Measurements from ENCODE around the gene CCDC60.

The CCDC60 gene

DNA sequence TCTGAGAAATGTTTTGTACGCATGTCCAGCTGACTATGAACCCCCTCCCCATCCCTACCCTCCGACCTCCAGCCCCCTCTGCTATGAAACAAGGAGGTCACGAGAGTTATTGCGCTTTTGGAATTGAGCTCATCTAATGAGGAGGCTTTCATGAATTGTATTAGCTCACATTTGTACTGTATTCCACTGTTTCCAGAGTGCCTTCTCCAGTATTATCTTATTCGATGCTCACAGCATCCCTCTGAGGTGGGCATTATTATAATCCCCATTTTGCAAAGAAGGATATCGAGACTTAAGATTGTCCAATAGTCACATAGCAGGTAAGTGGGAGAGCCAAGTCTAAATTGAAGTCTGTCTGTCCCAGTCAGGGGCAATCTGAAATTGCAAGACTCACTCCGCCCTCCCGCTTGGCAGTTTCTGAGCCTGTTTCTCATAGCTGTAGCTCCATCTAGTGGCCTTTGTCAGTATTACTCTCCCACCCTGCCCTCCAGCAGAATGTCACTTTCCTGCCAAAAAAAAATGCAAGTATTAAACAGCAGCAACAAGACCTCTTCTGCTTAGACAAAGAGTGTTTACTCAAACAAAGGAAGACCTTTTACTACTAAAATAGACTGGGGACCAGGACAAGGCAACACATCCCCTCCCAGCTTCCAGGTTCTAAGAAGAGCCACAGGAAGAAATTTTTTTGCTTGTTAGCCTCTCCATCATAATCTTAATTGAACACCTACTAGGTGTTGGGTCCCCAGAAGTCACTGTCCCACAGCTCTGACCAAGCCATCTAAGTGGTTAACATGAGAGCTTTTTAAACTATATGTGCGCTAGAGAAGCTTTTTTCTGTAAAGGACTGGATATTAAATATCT lies 210.5 kb downstream of the CCDC60 start:
- DNase-seq (ENCODE audit: low read depth) = peak; percentile 72

DNA sequence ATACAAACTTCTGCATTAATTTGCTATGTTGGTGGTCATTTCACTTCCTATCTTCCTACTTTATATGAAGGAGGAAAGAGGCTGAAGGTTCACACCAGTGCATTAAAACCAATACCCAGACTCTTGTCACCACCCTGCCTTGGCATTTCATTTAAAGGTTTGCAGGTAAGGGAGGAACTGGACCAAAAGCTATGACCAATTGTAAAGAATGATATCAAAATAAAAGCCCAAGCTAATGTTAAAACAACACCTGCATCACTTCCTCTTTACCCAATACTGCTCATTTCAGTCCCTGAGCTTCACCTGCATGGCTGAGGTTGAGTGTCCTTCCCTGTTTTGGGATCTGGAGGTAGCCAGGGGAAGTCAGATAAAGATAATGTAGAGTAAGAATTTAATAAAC lies 211.8 kb downstream of the CCDC60 start:
- no peak for DNase-seq (ENCODE audit: low read depth)

DNA sequence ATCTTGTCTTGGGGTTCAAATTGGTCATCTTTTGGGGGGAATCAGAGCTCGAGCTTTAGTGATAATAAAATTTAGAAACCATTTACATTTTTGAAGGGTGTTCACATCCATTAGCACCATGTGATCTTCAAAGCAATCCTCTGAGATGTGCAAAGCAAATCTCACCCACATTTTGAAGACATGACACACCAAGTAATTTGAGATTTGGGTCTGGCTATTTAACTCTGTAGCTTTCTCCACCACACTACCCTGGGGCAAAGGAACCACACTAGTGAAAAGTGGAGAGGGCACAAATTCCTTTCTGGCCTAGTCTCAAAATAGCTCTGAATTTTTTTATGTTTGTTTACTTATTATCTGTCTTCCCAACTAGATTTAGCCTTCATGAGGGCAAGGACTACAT lies 212.5 kb downstream of the CCDC60 start:
- no peak for DNase-seq (ENCODE audit: low read depth)

DNA sequence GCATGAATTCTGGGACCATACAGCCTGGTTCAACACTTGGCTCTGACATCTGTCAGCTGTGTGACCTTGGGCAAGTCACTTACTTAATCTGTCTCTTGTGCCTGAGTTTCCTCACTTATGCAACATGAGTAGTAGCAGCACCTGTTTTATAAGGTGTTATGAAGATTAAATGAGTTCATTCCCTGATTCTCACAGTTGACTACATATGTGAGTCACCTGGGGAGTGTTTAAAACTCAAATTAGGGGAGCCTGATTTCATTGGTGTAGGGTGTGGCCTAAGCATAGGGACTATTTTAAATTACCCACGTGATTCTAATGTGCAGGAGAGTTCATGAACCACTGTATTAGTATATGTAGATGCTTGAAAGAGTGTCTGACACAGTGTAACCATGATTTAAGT lies 222.3 kb downstream of the CCDC60 start:
- no peak for DNase-seq (ENCODE audit: low read depth)

DNA sequence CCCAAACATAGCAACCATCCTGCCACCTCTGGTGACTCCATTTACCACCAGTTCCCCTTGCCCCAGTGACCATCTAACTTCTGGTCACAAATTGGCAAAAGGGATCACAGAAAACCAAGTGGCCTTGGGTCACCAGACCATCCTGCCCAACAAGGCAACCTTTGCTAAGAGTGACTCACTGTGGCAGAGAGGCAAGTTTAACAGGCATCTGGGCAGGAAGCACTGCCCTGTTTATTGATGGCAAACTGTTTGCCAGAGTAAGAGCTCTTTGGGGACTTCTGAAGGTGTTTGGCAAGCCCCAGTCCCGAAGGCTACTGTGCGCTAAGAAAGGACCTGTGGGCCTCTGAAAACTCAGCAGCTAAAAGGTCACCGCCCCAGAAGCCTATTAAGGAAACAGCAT lies 230.9 kb downstream of the CCDC60 start:
- DNase-seq (ENCODE audit: low read depth) = no peak

DNA sequence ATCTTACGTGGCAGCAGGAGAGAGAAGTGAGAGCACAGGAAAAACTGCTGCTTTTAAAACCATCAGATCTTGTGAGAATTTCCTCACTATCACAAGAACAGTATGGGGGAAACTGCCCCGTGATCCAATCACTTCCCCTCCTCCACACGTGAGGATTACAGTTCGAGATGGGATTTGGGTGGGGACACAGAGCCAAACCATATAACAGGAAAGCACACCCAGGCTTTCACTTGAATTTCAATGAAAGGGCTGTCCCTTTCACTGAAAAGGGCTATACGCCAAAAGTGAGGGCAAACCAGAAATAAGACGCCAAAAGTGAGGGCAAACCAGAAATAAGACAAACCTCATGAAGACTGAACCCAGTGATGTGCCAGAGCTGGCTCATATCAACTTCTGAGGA lies 236.2 kb downstream of the CCDC60 start:
- no peak for DNase-seq (ENCODE audit: low read depth)

DNA sequence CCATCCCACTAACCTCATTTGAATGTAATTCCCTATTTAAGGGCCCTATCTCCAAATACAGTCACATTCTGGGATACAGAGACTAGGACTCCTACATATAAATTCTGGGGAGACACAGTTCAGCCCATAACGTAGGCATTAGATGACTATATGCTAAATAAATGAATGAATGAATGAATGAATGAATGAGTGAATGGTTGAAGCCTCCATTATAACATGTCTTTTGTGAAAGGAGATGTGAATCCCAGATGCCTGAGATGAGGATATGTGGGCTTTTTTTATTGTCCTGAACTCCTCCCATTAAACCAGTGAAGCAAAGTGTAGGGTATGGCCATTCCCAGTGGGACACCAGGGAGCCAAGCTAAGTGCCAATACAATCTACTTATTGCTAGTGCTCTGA lies 238.6 kb downstream of the CCDC60 start:
- no peak for DNase-seq (ENCODE audit: low read depth)

DNA sequence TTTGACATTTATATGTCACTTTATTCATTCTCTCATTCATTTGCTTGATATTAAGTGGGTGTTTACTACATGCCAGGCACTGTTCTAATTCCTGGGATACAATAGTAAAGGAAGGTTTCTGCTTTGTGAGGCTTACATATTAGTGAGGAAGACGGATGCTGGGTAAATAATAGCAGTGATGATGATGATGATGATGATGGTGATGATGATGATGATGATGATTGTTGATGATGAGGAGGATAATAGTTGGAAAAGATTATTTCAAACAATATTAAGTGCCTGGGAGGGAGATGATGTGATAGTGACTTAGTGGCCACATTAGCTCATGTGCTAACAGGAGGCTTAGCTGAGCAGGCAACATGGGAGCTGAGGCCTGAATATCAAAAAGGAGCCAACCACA lies 239.7 kb downstream of the CCDC60 start:
- DNase-seq (ENCODE audit: low read depth) = no peak

DNA sequence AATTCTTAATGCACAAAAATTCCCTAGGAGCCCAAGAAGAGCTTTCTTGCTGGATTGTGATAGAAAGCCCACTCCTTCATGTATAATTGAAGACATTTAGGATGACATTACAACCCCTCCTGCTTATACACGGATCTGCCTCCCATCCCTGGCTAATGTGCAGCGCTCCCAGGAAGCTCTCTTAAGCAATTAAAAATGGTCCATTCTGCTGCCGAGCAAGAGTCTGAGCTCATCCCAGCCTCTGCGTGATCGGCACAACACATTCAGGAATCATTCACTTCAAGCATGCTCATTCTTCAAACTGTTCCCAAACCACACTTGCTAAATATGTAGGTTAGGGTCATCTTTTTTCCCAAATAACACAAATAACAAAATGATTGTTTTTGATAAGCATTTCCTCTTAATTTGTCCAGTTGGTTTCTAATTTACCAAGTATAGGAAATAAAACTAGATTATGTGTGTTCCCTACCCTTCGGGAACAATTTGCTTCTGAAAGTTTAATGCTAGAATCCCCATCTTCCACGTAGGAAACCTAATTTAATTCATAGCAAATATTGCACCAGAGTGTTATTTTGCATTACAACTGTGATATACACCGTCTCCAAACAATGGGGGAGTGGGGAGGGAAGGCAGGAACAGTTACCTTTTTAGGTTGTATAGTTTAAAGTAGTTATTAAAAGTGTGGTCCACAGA lies 241.7 kb downstream of the CCDC60 start:
- DNase-seq (ENCODE audit: low read depth) = no peak

DNA sequence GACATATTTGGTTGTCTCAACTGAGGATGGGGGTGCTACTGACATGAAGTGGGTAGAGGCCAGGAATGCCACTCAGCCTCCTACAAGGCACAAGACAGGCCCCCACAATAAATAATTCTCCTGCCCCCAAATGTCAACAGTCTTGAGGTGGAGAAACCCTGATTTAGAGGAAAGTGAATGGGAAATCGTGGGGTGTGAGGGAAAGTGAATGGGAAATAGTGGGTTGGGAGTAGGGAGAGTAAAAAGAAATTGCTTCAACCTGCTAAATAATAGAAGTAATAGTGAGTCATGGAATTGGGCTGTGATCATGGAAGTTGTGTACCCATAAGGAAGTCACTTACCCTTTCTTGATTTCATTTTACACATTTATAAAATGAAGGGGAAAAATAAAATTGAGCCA lies 242.4 kb downstream of the CCDC60 start:
- no peak for DNase-seq (ENCODE audit: low read depth)

DNA sequence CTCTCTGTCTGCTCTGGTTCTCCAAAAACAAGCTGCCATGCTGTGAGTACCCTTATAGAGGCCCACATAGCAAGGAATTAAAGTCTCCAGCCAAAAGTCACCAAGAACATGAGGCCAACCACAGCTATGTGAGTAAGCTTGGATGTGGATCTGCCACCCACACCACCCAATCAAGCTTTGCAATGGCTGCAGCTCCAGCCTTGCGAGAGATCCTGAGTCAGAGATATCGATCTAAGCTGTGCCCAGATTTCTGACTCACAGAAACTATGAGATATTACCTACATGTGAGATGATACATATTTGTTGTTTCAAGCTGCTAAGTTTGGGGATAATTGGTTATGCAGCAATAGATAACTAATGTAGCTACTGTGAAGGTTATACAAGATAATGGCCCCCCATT lies 243.6 kb downstream of the CCDC60 start:
- DNase-seq (ENCODE audit: low read depth) = no peak

DNA sequence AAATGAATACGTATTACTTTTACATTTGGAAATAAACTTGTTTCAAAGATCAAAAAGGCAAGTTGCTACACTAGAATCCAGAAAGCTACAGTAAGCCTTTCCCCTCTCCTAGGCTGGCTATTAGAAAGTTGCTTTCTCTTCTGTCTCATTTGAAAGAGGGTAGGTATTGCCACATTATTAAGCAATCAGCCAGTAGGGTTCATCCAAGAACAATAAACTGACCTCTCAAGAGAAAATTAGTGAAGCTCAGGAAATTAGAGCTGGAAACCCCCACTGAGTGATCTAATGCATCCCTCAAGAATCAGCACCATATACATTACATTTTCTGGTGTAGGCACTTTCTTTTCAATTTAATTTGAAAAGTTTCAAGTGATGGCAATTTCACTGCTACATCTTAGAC lies 254.6 kb downstream of the CCDC60 start:
- peak; percentile 33 for DNase-seq (ENCODE audit: low read depth)

DNA sequence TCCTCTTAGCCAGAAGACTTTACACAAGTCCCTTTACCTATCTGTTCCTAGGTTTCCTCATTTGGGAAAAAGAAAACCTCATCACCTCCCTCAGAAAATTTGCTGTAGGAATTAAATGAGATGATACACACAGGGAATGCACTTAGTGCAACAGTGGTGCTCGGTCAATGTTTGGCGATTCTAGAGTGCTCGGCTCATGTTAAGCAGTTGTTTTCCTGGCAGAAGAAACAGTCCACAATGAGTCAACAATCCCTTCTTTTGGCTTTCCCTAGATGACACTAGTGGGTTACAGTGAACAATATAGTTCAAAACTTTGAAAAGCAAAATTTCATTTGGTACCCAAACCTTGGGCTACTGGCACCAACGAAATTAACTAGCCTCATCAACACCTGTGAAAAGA lies 255.1 kb downstream of the CCDC60 start:
- DNase-seq (ENCODE audit: low read depth) = no peak

All from fibroblast of gingiva (primary cell).